IMR-90 (cell line): ENCODE results near the gene TMEM200A. TPM values are rescaled to one million over a fixed set of nuclear protein-coding genes. Genes with fewer than 3 reads are reported as not detected.

ENCODE experiments used
- ATAC-seq: fragments of 200-7000 bp; cut with Tn5 transposase; 2 replicates; pipeline ENCODE4 v1.9.1; 2020; ENCODE audit warnings: low read depth, mild to moderate bottlenecking, moderate library complexity
- BruUV-seq: library from RNA; stranded (reverse); fragments of 400-500 nt; replicated peaks from 2 replicates; lab custom pipeline; 2021; lab: Mats Ljungman, UMichigan
- CTCF ChIA-PET: fragments of 300-600 bp; formaldehyde crosslinking; extraction: SDS; loops from one replicate; lab custom pipeline; 2021; ENCODE audit warnings: antibody characterized with exemption; lab: Yijun Ruan, JAX
- POLR2A ChIA-PET: fragments of 300-600 bp; sonication (Branson Sonifier 250); formaldehyde crosslinking; loops from one replicate; lab custom pipeline; 2022; ENCODE audit warnings: antibody characterized with exemption; ENCODE audit not compliant: unreplicated experiment; lab: Charles Lee
- DNase-seq: peaks from one replicate; pipeline ENCODE4 v3.0.0; 2013
- H2AFZ ChIP-seq: replicated peaks from 2 replicates; pipeline ENCODE3; 2013; ENCODE audit warnings: low read length, mild to moderate bottlenecking; ENCODE audit not compliant: poor library complexity
- H2AK5ac ChIP-seq: 2 replicates; pipeline ENCODE4 v1.6.1; 2013; ENCODE audit warnings: low read depth, low read length, inconsistent platforms
- H2AK9ac ChIP-seq: replicated peaks from 2 replicates; pipeline ENCODE3; 2013; ENCODE audit warnings: mild to moderate bottlenecking, low read depth, low read length, moderate library complexity; ENCODE audit not compliant: poor library complexity
- H2BK120ac ChIP-seq: 2 replicates; pipeline ENCODE4 v1.6.1; 2013; ENCODE audit warnings: low read depth, low read length, inconsistent platforms
- H2BK15ac ChIP-seq: 3 replicates; pipeline ENCODE4 v1.6.1; 2013; ENCODE audit warnings: low read depth, low read length, inconsistent platforms
- H2BK20ac ChIP-seq: 2 replicates; pipeline ENCODE4 v1.6.1; 2013; ENCODE audit warnings: low read depth, mild to moderate bottlenecking, inconsistent platforms, low read length, moderate library complexity
- H2BK5ac ChIP-seq: 2 replicates; pipeline ENCODE4 v1.6.1; 2013; ENCODE audit warnings: mild to moderate bottlenecking, low read depth, low read length, inconsistent platforms; ENCODE audit not compliant: poor library complexity, severe bottlenecking
- H3K14ac ChIP-seq: replicated peaks from 2 replicates; pipeline ENCODE4 v1.6.1; 2013; ENCODE audit warnings: low read depth, low read length, inconsistent platforms
- H3K18ac ChIP-seq: 2 replicates; pipeline ENCODE4 v1.6.1; 2013; ENCODE audit warnings: low read depth, low read length, control low read depth
- H3K23ac ChIP-seq: 2 replicates; pipeline ENCODE4 v1.6.1; 2013; ENCODE audit warnings: low read depth, low read length, inconsistent platforms
- H3K27ac ChIP-seq: 2 replicates; pipeline ENCODE4 v1.5.1; 2013; ENCODE audit warnings: mild to moderate bottlenecking, control low read depth, low read length; ENCODE audit not compliant: insufficient read depth
- H3K27me3 ChIP-seq: 2 replicates; pipeline ENCODE4 v1.6.1; 2013; ENCODE audit warnings: low read length; ENCODE audit not compliant: control insufficient read depth, insufficient read depth
- H3K36me3 ChIP-seq: 2 replicates; pipeline ENCODE4 v1.6.1; 2013; ENCODE audit warnings: low read length, mixed read lengths; ENCODE audit not compliant: control insufficient read depth, insufficient read depth
- H3K4ac ChIP-seq: 2 replicates; pipeline ENCODE4 v1.6.1; 2013; ENCODE audit warnings: low read depth, low read length, inconsistent platforms
- H3K4me1 ChIP-seq: 2 replicates; pipeline ENCODE4 v1.6.1; 2013; ENCODE audit warnings: low read length, mixed read lengths; ENCODE audit not compliant: control insufficient read depth, insufficient read depth
- H3K4me2 ChIP-seq: 2 replicates; pipeline ENCODE4 v1.6.1; 2013; ENCODE audit warnings: low read depth, mild to moderate bottlenecking, control low read depth, low read length, moderate library complexity
- H3K4me3 ChIP-seq: 2 replicates; pipeline ENCODE4 v1.5.1; 2013; ENCODE audit warnings: low read depth, mild to moderate bottlenecking, control low read depth, low read length, moderate library complexity; ENCODE audit not compliant: insufficient read depth
- H3K56ac ChIP-seq: 2 replicates; pipeline ENCODE4 v1.6.1; 2013; ENCODE audit warnings: low read length, inconsistent platforms; ENCODE audit not compliant: insufficient read depth; ENCODE audit errors: extremely low read depth
- H3K79me1 ChIP-seq, 2 experiments: 2 replicates each; pipeline ENCODE4 v1.6.1; 2013; ENCODE audit warnings: low read length in 2 of 2, inconsistent platforms in 1 of 2, low read depth in 1 of 2
- H3K9ac ChIP-seq: 2 replicates; pipeline ENCODE4 v1.6.1; 2013; ENCODE audit warnings: low read depth, low read length, control low read depth
- H3K9me1 ChIP-seq: 2 replicates; pipeline ENCODE4 v1.6.1; 2013; ENCODE audit warnings: low read length, inconsistent platforms; ENCODE audit not compliant: insufficient read depth
- H3K9me3 ChIP-seq: 2 replicates; pipeline ENCODE4 v1.6.1; 2013; ENCODE audit warnings: low read length; ENCODE audit not compliant: control insufficient read depth, insufficient read depth
- H4K20me1 ChIP-seq: 2 replicates; pipeline ENCODE4 v1.6.1; 2013; ENCODE audit warnings: low read length, inconsistent platforms; ENCODE audit not compliant: insufficient read depth
- H4K5ac ChIP-seq: 2 replicates; pipeline ENCODE4 v1.6.1; 2013; ENCODE audit warnings: mild to moderate bottlenecking, low read depth, low read length, control low read depth
- H4K8ac ChIP-seq, 2 experiments: 2 replicates each; pipeline ENCODE4 v1.6.1; 2013; ENCODE audit warnings: low read depth in 2 of 2, low read length in 2 of 2, control low read depth in 1 of 2, inconsistent platforms in 1 of 2
- H4K91ac ChIP-seq: 2 replicates; pipeline ENCODE4 v1.6.1; 2013; ENCODE audit warnings: low read depth, low read length, inconsistent platforms; ENCODE audit not compliant: insufficient read depth
- CEBPB ChIP-seq: IDR thresholded peaks from 2 replicates; pipeline ENCODE4 v1.6.1; 2012; ENCODE audit warnings: low read depth, low read length, improper control_type of control experiment
- FOS ChIP-seq: fragments of 150-350 bp; IDR thresholded peaks from 2 replicates; pipeline ENCODE4 v1.6.1; 2016; ENCODE audit warnings: low read depth, low read length
- MAZ ChIP-seq: IDR thresholded peaks from 2 replicates; pipeline ENCODE4 v1.6.1; 2012; ENCODE audit warnings: low read depth, mild to moderate bottlenecking, low read length, improper control_type of control experiment, moderate library complexity, borderline replicate concordance
- WGBS, 2 experiments: methylation state at CpG; one replicate each; pipeline versions ENCODE4 v1.1.5 to v1.1.7; 2013; ENCODE audit warnings: missing lambda C conversion rate in 2 of 2; ENCODE audit not compliant: insufficient read length in 1 of 2; ENCODE audit errors: extremely low coverage in 2 of 2; 5-methylcytosine and 5-hydroxymethylcytosine counted together
- dilution Hi-C: fragments of 300-500 bp; cut with HindIII; formaldehyde crosslinking; loops from one replicate; pipeline ENCODE4 v1.14.3; 2018; ENCODE audit warnings: low sequenced_read_pairs; ENCODE audit not compliant: unreplicated experiment
- in situ Hi-C: fragments of 300-500 bp; cut with MboI; formaldehyde crosslinking; loops from 3 replicates; pipeline ENCODE4 v1.14.3; 2019; ENCODE audit warnings: low sequenced_read_pairs, inconsistent platforms, mixed read lengths
- intact Hi-C: fragments of 100-400 bp; cut with micrococcal nuclease; formaldehyde crosslinking; loops from 2 replicates; pipeline ENCODE4 v1.10.0; 2022
- polyA plus RNA-seq, 3 experiments: library from polyadenylated mRNA; depleted of rRNA; stranded (reverse); fragments of >200 nt; gene quantifications; 2 replicates each; pipeline ENCODE4 v1.2.3, GENCODE V29; 2012; ENCODE audit warnings: low replicate concordance in 1 of 3
- total RNA-seq: library from RNA; depleted of rRNA; stranded (reverse); fragments of >200 nt; gene quantifications from 2 replicates; pipeline ENCODE4 v1.2.3, GENCODE V29; 2012
- TF ChIP-seq, protein P1 (sequence below): fragments of 150-350 bp; IDR thresholded peaks from 2 replicates; pipeline ENCODE4 v1.6.1; 2017; ENCODE audit warnings: mild to moderate bottlenecking, antibody characterized with exemption, low read length, low read depth

Gene TMEM200A
- total and polyA plus RNA-seq, 2 of the 4 experiments (the other 2 are of a cell fraction) = 22.8 to 37.1 TPM

DNA sequence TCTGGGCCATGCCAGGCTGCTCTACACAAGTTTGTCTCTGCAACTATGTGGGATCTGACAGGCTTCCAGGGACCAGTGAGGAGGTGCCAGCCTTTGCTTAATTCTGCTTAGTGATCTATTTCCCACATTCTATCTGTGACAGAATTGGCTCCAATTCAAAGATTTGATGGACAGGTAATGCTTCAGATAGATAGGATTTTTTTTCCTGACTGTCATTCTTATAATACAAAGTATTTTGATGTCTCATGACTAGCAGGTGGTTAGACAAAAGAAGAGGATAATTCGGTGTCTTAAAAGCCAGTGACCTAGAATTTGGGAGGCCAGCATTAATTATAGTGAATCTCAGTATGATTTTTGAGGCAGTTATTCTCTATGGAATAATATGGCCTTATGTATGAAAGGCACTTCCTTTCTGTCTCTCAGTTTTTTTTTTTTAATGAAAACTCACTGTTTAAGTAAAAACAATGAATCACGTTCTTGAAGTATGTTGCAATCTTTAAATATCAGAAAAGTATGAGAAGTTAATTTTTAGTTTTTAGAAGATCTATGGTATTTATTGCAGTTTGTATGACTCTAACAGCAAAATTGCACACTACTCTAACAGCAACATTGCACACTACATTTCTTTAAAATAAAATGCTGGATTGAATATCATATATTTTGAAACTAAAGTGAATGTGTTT, 43.7 kb downstream of the TMEM200A start:
- no peak overlapping the region for H3K23ac ChIP-seq
- H2BK15ac ChIP-seq = no peak overlapping the region
- TF ChIP-seq, protein P1, sequence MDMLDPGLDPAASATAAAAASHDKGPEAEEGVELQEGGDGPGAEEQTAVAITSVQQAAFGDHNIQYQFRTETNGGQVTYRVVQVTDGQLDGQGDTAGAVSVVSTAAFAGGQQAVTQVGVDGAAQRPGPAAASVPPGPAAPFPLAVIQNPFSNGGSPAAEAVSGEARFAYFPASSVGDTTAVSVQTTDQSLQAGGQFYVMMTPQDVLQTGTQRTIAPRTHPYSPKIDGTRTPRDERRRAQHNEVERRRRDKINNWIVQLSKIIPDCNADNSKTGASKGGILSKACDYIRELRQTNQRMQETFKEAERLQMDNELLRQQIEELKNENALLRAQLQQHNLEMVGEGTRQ = no peak
- TF ChIP-seq FOS (no peak), MAZ (no peak), CEBPB (peak; percentile 96)
- dilution Hi-C loops (no loop called here), intact Hi-C loops (no loop called here), in situ Hi-C loops (no loop called here)
- DNase-seq = peak; percentile 62
- no peak overlapping the region for H3K4ac ChIP-seq
- no peak overlapping the region for H3K56ac ChIP-seq
- H2AK9ac ChIP-seq = no peak overlapping the region
- peaks cover 19% of the 10 kb centered on the region for H3K4me1 ChIP-seq
- H2BK120ac ChIP-seq = peak overlapping the region; percentile 79
- peak overlapping the region; percentile 5; the same call in 1 of the 2 replicates for H3K18ac ChIP-seq
- H3K36me3 ChIP-seq = no peaks in the 10 kb centered on the region
- H3K9ac ChIP-seq = no peak overlapping the region
- H4K8ac ChIP-seq = peak overlapping the region; percentile 32 to 69; a peak in 1 of 4 replicates
- ATAC-seq = peak; percentile 24; the same call in 1 of the 2 replicates
- no CpG with 5 or more reads among the region's 2 CpGs for WGBS, 2 experiments
- no peak overlapping the region for H3K4me3 ChIP-seq
- H3K4me2 ChIP-seq = peak overlapping the region; percentile 80; the same call in 1 of the 2 replicates
- H4K20me1 ChIP-seq = no peaks in the 10 kb centered on the region
- peak overlapping the region; percentile 82 for H2BK5ac ChIP-seq
- H3K79me1 ChIP-seq = peaks cover 19 to 50% of the 10 kb centered on the region in 2 experiments
- H2AK5ac ChIP-seq = 0 out of 2 replicates have a peak overlapping the region, but pooled peaks have one; percentile 54
- peak overlapping the region; percentile 38; the same call in 1 of the 2 replicates for H2BK20ac ChIP-seq
- 0 out of 2 replicates have a peak, but pooled peaks cover 5% of the 10 kb centered on the region for H3K9me1 ChIP-seq
- H2AFZ ChIP-seq = no peak overlapping the region
- H4K5ac ChIP-seq = no peak overlapping the region
- H3K27me3 ChIP-seq = no peaks in the 10 kb centered on the region
- POLR2A ChIA-PET = no interaction called here
- no peak overlapping the region for H4K91ac ChIP-seq
- no peak overlapping the region for H3K27ac ChIP-seq
- H3K9me3 ChIP-seq = no peaks in the 10 kb centered on the region
- CTCF ChIA-PET = no interaction called here
- H3K14ac ChIP-seq = peak overlapping the region; percentile 33; the same call in 1 of the 2 replicates
- no TSS peak for BruUV-seq
